Neutrophil (primary cell): ENCODE measurements around the gene SEMA3B.

Source experiments
- H3K27ac ChIP-seq: fragments of 200-600 bp; sonication (generic); 2 replicates; pipeline ENCODE4 v1.5.1; 2016; ENCODE audit warnings: mild to moderate bottlenecking, moderate library complexity
- H3K27me3 ChIP-seq: fragments of 200-600 bp; sonication (generic); 2 replicates; pipeline ENCODE4 v1.6.0; 2016; ENCODE audit warnings: mild to moderate bottlenecking
- H3K36me3 ChIP-seq: fragments of 200-600 bp; sonication (generic); 2 replicates; pipeline ENCODE4 v1.5.1; 2017
- H3K4me1 ChIP-seq, 2 experiments: fragments of 200-600 bp in 1 of 2; sonication (generic) in 1 of 2; 1 replicate in 1 of 2; 2 replicates in 1 of 2; pipeline versions ENCODE4 v1.5.1 to v1.6.1; 2013 to 2016; ENCODE audit warnings: low read depth in 1 of 2, low read length in 1 of 2, mild to moderate bottlenecking in 1 of 2, moderate library complexity in 1 of 2; ENCODE audit not compliant: control insufficient read depth in 1 of 2, insufficient read depth in 1 of 2
- H3K4me3 ChIP-seq, 2 experiments: fragments of 200-600 bp in 1 of 2; sonication (generic) in 1 of 2; 1 replicate in 1 of 2; 2 replicates in 1 of 2; pipeline ENCODE4 v1.5.1; 2013 to 2016; ENCODE audit warnings: low read depth in 1 of 2, low read length in 1 of 2, mild to moderate bottlenecking in 1 of 2, moderate library complexity in 1 of 2
- H3K9me3 ChIP-seq: fragments of 200-600 bp; sonication (generic); 2 replicates; pipeline ENCODE4 v1.5.1; 2016
- TF ChIP-seq, protein P1 (sequence below): fragments of 200-600 bp; sonication (generic); IDR thresholded peaks from 2 replicates; pipeline ENCODE4 v1.5.1; 2016; ENCODE audit warnings: antibody characterized with exemption

SEMA3B gene

DNA sequence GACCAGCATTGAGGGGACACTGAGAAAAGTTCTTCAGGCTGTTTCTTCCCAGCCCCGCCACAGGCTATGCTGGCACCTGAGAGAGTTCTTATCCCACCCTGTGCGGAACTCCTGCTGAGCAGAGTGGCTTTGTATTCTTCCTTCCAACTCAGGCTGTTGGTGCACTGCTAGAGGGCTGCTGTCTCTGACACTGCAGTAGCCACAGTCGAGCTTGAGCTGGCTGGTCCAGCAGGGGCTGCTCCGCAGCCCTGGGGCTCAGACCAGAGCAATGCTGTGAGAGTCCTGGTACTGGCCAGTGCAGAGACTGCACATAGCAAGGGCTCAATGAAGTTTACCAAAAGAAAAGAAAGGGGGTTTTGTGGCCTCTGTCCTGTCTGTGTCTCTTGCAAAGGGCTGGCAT, 29.3 kb upstream of the SEMA3B start:
- TF ChIP-seq, protein P1, sequence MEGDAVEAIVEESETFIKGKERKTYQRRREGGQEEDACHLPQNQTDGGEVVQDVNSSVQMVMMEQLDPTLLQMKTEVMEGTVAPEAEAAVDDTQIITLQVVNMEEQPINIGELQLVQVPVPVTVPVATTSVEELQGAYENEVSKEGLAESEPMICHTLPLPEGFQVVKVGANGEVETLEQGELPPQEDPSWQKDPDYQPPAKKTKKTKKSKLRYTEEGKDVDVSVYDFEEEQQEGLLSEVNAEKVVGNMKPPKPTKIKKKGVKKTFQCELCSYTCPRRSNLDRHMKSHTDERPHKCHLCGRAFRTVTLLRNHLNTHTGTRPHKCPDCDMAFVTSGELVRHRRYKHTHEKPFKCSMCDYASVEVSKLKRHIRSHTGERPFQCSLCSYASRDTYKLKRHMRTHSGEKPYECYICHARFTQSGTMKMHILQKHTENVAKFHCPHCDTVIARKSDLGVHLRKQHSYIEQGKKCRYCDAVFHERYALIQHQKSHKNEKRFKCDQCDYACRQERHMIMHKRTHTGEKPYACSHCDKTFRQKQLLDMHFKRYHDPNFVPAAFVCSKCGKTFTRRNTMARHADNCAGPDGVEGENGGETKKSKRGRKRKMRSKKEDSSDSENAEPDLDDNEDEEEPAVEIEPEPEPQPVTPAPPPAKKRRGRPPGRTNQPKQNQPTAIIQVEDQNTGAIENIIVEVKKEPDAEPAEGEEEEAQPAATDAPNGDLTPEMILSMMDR: no peak
- H3K4me3 ChIP-seq: peak overlapping the region; percentile 99 to 100
- peak overlapping the region; percentile 100 for H3K27ac ChIP-seq
- peaks cover 77 to 81% of the 10 kb centered on the region in 2 experiments for H3K4me1 ChIP-seq
- peaks cover 41% of the 10 kb centered on the region for H3K36me3 ChIP-seq
- no peaks in the 10 kb centered on the region for H3K27me3 ChIP-seq
- H3K9me3 ChIP-seq: no peaks in the 10 kb centered on the region

DNA sequence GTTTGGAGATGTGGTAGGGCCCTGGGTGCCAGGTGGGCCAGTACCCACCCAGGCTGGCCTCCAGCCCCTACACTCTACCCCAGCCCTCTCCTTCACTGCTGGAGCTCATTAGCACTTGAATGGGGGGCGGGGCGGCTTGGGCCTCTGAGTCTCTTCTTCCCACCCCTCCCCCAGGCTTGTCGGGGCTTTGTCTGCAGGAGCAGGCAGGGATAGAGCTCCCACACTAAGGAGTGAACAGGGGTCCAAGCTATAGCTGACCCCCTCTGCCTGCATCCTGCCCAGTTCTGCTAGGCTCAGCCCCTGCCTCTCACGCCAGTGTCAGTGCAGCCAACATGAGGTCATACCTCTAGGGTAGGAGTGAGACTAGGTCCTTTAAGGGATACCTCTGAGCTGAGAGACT, 27.8 kb upstream of the SEMA3B start:
- peak overlapping the region; percentile 100 for H3K27ac ChIP-seq
- H3K4me3 ChIP-seq: peak overlapping the region; percentile 99 to 100
- peaks cover 47% of the 10 kb centered on the region for H3K36me3 ChIP-seq
- H3K27me3 ChIP-seq: no peaks in the 10 kb centered on the region
- TF ChIP-seq, protein P1: no peak
- H3K9me3 ChIP-seq: no peaks in the 10 kb centered on the region
- peaks cover 82 to 86% of the 10 kb centered on the region in 2 experiments for H3K4me1 ChIP-seq

DNA sequence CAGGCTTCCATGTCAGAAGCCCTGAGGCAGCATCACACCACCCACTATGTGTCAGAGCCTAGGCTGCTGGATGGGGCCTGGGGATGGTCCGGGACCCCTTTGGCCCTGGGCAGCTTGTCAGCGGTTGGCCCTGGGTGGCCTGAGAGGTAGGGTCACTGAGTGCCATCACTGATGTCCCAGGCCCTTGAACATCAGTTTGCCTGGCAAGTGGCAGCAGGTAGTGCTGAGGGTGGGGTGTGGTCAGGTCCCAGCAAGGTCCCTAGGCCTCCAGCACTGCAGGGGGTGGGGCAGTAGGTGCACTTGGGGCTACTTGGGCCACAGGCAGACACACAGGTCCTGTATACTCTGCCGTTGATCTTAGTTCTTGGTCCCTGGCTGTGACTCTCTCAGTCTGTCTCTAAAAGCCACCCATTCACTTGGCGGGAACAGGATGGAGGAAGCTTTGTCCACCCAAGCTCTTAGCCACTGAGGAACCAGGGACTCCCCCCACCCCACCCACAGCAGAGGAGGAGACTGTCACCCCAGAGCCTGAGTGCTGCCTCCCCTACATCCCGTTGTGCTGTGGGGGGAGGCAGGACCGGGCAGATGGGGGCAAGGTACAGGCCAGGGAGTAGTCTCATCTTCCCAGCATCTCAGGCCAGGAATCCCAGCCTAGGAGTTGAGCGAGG, 27.1 kb upstream of the SEMA3B start:
- TF ChIP-seq, protein P1: no peak
- Histone ChIP-seq H3K27ac (peak overlapping the region; percentile 100), H3K27me3 (no peaks in the 10 kb centered on the region), H3K4me3 (peak overlapping the region; percentile 99 to 100), H3K36me3 (peaks cover 52% of the 10 kb centered on the region), H3K4me1 (peaks cover 89 to 92% of the 10 kb centered on the region in 2 experiments), H3K9me3 (no peaks in the 10 kb centered on the region)

DNA sequence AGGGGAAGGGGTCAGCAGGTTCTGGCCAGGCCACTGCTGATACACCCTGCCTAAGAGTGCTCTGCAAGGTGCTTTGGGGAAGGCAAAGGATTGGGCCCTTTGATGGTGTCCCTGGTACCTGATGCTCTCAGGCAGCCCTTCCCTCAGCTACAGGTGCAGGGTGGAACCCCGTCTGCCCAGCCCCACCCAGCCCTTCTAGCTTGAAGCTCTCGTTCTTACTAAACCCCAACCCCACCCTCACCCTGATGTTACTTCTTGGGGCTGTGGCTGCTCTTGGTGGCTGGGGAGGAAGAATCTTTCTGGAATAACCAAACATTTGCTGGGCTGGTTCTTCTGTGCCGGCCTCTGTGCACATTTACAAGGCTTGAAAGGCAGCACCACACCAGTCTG, 26.6 kb upstream of the SEMA3B start:
- H3K27me3 ChIP-seq: no peaks in the 10 kb centered on the region
- peaks cover 57% of the 10 kb centered on the region for H3K36me3 ChIP-seq
- H3K4me1 ChIP-seq: peaks cover 94 to 98% of the 10 kb centered on the region in 2 experiments
- H3K9me3 ChIP-seq: no peaks in the 10 kb centered on the region
- TF ChIP-seq, protein P1: no peak
- H3K27ac ChIP-seq: peak overlapping the region; percentile 100
- peak overlapping the region; percentile 99 to 100 for H3K4me3 ChIP-seq

DNA sequence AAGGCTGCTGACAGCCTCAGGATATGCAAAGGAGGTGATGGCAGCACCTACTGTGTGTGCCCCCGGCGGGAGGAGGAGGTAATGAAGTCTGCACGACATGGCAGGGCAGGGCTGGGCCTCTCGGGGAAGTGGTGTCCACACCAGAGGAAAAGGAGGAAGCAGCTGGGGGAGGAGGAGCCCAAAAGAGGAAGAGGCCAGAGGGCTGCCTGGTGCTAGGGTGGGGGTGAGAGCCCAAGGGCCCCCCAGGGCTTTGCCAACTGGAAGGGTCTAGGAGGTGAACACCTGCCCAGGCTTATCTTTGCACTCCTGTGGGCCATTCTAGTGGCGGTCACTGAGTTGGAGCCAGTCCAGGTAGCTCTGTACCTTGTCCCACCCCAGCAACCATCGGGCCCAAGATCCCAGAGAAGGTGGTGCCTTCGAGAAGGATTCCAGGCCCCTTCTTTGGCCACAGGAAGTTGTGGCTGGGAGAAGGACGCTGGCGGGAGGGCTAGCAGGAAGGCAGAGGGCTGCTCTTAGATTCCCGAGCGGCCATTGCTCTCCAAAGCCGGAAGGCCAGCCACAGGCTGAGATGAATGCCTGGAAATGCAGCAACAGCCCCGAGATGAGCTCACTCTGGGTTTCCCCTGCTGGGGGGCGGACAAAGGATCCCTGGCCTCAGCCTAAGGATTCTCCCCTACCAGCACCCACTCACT, 25.9 kb upstream of the SEMA3B start:
- H3K36me3 ChIP-seq: peaks cover 64% of the 10 kb centered on the region
- peak overlapping the region; percentile 99 to 100 for H3K4me3 ChIP-seq
- H3K27ac ChIP-seq: peak overlapping the region; percentile 100
- no peaks in the 10 kb centered on the region for H3K27me3 ChIP-seq
- H3K9me3 ChIP-seq: no peaks in the 10 kb centered on the region
- TF ChIP-seq, protein P1: peak; percentile 96
- H3K4me1 ChIP-seq: peaks cover 100% of the 10 kb centered on the region in 2 experiments
